HG02623 (cell line): ENCODE measurements around the gene ALOX5AP.

Experiments used
- ATAC-seq: cut with Tn5 transposase; IDR thresholded peaks from one replicate; pipeline ENCODE4 v1.9.1; 2021; ENCODE audit warnings: moderate library complexity; ENCODE audit not compliant: unreplicated experiment

Gene ALOX5AP

DNA sequence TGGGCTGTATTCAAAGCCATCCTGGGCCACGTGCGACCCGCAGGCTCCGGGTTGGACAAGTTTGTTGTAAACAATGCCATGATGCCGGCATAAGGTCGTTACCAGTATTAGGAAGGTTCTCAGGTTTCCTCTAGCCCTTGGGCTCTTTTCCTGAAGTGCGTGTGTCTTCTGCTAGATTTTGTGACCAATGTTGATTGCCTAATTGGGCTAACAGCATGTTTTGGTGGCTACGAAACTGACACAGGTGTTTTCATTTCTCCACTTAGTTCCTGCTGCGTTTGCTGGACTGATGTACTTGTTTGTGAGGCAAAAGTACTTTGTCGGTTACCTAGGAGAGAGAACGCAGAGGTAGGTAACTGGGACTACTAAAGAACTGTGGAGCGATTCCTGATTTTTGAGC, 20.3 kb downstream of the ALOX5AP start:
- no peak for ATAC-seq

DNA sequence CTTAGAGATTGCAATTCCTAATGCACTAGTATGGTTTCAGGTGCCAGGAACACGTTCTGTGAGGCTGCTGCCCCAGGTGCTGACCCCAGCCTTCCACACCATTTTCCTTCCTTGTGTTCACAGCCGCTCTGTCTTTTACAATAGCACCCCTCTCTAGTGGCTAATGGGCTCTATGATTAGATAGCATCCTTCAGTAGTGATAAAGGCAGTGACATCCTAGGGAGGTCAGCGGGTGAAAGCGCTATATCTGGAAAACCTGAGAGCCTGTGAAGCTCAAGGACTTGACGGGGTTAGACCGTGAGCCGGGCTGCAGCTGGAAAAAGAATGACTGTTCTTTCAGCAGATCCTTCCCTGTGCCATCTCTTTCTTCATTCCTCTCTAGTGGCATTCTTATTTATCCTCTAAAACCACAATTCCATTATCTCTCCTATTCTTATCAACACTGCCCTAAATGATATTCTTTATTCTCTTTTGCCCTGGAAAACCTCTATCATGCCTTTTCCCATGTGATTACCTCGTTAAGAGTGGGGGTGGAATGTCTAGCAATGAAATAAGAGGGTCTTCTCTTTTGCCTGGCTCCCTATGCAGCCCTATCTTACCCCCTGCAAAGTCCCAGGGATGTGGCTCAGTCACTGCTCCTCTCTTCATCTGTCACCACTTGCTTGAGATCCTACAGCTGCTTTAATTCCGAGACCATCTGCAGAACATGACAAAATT, 21.8 kb downstream of the ALOX5AP start:
- no peak for ATAC-seq

- ATAC-seq = no peak
These were observed 24.4 kb downstream of the ALOX5AP start for GRCh38 chr13:30759748-30760147.

GRCh38 chr13:30762643-30763042, 27.3 kb downstream of the ALOX5AP start:
- no peak for ATAC-seq

GRCh38 chr13:30763786-30764413, 28.6 kb downstream of the ALOX5AP start:
- no peak for ATAC-seq

DNA sequence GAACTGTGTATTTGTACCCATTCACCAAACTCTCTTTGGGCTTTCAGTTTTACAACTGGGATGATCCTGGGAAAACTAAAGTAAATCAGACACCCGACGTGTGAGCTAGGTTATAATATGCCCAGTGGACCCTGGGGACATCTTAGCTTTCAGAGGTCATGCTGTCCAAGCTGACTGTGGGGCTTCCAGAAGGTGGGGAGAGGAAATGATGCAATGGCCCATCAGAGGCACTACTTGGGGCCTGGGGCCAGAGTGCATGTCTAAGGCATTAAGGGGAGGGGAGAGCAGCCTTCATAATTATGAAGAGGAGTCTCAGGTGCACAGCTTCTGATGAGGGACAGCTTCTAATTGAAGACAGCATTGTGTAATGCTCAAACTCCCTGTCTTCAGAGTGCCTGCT, 30.9 kb downstream of the ALOX5AP start:
- ATAC-seq = no peak

DNA sequence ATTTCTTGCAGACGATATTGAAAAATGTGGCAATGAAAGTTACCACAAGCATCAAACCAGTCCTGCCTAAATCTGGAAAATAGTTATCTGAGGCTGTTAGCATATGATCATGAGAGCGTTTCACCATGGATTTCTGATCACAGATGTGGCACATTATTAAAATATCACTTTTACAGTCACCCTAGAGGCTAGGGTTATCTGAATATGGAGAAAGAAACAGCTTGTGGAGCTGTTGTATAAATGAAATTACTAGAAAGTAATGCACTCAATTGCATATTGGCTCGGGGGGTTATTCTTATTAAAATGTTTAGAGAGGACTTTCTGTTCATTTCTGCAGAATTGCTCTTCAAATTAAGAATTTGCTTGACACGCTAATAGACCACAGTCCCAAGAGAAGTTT, 35.6 kb downstream of the ALOX5AP start:
- no peak for ATAC-seq

GRCh38 chr13:30773561-30773960, 38.2 kb downstream of the ALOX5AP start:
- ATAC-seq = no peak

GRCh38 chr13:30774214-30774730, 38.9 kb downstream of the ALOX5AP start:
- ATAC-seq = no peak

GRCh38 chr13:30776661-30777060, 41.3 kb downstream of the ALOX5AP start:
- ATAC-seq = no peak

- no peak for ATAC-seq
These were observed 43.7 kb downstream of the ALOX5AP start for GRCh38 chr13:30779016-30779415.

DNA sequence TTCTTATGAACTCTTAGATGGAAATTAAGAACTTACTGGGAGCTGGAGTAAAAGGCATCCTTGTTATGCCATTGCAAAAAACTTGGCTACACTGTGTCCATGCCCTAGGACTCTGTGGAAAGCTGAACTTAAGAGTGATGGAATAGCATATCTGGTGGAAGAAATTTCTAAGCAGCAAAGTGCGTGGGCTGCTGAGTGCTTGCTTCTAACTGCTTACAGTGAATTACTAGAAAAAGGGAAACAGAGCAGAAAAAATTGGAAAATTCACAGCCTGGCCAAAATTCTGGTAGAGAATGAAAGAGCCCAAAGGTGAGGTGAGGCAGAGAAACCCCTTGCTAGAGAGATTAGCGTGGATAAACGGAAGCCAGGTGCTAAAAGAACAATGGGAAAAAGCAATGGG, 44.3 kb downstream of the ALOX5AP start:
- ATAC-seq = no peak

DNA sequence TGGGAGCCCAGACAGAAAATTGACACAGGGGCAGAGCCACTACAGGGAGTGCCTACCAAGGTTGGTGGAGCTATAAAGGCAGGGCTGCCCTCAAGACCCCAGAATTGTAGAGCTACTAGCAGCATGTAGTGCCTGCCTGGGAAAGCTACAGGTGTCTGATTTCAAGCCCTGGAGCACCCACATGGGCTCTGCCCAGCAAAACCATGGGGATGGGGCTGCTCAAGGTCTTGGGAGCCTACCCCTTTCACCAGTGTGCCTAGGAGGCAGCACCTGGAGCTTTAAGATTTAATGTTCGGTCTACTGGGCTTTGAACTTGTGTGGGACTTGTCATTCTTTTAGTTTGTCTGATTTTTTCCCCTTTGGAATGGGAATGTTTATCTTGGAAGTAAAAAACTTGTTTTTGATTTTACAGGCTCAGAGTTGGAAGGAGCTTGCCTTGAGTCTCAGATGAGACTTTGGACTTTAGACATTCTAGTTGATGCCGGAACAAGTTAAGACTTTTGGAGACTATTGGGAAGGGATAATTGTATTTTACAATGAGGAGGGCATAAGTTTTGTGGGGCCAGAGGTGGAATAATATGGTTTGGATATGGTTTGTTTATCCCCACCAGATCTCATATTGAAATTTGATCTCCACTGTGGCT, 45.1 kb downstream of the ALOX5AP start:
- no peak for ATAC-seq

DNA sequence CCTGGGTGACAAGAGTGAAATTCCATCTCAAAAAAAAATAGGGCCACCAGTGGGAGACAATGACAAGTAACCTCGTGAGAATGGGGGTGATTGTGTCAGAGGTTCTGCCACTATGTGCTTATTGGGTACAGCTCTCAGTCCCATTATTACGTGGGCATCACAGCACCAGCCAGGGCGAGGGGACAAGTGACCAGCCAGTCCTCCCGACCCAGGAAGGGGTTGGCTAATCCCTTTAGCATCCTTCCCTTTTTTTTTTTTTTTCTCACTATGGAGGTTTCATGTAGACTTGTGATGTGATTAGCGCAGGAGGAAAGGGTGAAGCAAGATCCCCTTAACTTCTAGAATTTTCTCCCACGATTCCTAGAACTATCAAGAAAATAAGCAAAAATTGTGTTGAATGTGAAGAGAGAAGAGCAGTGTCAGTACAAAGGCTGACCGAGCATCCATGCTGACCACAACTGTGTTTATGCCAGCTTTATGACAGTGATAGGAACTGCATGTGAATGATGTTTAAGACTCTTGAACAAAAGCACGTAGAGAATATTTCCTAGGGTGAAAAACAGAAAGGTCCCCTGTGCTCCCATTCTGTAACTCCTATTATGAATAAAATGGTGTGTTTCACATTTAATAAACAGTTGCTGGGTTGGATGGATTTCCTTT, 50.0 kb downstream of the ALOX5AP start:
- ATAC-seq = no peak

DNA sequence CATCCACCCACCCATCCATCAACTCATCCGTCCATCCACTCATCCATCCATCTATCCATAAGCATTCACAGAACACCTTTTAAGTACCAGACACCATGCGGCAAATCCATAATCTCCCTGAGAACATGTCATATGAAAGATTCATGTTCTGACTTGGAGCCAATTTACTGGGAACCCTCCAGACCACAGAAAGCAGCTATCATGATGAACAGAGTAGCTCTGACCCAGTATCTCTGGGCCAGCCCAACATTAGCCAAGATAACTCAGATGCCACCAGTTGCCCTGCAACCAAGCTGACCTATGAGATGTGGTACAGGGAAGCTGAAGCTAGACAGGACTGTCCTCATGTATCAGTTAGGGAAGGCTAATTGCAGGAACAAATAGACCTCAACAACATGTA, 51.3 kb downstream of the ALOX5AP start:
- no peak for ATAC-seq

DNA sequence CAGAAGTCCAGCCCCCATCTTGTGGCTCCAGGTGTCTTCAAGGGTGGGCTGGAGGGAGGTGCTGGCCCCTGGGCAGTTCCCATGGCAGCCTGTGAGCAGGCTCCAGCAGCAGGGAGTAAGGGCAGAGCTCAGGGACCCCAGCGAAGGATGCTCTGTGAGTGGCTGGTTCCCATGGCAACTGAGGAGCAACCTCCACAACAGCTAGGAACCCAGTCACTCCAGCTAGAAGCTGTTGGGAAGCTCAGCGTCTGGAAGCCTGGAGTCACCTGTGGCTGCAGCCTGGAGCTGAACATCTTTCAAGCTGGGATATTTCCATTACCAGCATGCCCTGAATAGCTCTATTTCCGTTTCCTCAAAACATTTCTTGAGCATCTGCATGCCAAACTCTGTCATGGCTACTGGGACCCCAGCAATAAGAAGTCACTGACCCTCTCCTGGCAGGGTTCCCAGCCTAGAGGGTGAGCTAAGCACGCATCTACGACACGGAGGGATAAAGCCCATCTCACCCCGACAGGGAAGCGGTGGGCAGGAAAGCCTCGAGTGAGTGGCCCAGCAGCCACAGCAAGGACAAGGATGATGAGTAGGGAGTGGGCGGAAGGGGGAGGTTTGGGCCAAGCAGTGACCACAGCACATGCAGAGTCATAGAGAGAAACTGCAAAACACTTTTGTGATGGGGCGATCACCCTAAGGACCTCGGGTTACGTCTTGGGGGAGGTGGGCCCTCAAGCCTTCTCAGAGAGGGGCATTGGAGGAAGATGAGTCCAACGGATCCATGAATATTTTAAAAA, 52.6 kb downstream of the ALOX5AP start:
- ATAC-seq = no peak

DNA sequence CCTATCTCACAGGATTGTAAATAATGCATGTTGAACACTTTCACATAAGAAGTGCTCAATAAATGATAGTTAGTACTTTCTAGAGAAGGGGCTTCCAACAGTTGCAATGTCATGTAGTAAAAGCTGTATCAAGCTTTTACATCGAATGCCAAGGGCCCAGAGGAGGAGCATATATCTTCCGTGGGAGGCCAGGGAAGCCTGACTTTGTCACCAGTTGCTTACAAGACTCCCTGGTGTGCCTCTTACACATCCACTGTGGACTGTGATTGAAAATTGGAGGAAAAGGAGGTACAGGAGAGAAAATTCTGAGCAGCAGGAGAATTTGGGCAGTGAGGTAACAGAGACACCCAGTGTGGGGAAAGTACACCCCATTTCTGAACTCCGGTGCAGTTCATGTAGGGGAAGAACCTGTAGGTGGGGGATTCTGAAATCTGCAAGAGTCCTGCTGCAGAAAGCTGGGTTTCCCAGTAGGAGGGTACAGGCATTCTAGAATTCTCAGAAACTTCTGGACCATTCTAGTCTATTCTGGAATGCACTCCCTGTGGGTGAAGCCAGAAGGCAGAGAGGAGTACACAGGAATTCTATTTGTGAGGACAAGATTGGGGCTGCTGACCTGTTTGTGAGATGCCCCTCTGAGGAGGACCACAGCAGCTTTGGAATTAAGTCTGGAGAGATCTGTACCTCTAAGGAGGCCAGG, 54.0 kb downstream of the ALOX5AP start:
- no peak for ATAC-seq

DNA sequence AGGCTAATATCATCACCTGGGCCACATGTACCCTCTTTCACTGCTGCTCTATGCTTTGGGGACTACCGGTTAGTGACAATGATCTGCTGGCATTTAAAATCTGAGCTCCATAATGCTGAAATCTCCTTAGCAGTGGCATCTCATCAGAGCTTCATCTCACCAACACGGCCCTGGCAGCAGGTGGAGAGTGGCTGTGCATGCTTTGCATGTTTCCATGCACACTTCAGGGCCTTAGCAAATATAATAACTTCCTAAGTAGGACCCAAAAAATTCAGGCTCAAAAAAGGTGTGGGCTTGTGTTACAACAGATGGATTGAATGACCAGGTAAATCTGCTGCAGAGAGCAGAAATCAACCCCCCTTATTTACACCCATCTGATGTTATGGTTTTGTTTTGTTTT, 55.2 kb downstream of the ALOX5AP start:
- no peak for ATAC-seq

DNA sequence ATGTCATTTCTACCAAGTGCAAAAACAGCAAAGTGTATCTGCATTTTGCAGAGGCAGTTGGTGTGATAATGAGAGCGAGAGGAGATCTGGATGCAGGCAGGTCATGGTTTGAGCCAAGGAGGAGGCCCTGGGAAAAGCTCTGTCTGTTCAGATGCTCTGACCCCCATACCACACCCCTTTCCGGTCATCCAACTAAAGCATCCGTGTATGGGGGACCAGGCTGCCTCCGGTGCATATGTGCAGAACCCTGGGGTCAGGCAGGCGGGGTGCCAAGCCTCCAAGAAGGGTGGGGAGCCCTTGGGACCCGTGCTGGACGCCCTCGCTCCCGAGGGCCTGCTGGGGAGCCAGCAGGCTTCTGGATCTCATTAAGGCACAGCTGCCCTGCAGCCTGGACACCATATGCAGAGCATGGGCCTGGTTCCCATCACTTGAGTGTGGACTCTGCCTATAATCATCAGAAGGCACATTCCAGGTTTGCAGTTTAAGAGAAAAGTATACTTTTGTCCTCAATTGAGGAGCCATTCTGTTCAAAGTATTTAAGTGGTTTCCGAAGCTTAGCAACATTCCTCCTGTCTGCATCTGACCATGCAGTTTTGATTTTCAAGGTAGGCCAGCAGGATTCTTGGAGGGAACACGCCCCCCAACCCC, 56.1 kb downstream of the ALOX5AP start:
- ATAC-seq = no peak
